ENCODE data around the gene ALPP.

DNA sequence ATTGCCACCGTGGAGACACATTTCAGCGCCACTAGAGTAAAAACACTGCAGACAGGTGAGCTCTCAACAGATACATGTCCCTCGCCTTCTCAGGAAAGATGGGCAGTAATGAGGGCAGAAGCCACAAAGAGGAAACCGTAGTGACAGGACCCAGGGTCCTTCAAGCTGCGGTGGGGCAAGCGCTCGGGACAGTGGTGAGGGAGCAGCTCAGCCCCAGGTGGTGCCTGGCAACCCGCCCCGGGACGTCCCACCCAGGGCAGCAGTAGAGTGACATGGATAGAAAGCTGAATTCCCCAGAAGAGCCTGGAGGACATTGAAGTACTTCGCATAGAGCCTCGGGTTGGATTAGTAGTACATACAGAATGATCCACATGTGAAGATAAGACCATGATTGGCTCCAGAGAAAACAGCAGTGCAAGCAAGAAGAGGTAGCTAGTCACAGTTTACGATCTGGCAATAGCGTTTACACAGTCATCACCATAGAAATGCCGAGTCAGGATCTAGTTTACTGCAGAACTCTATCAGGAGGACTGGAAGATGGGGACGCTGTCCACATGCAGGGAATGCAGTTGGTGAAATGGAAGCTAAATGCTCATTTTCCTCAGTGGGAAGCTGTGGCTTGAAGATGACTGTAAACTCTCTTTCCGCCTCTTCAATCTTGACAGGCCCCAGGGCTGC lies 37.4 kb upstream of the ALPP start:
- no peak for TF ChIP-seq EZH2 (IDR thresholded peaks at IDR 0.05; ENCODE audit: borderline replicate concordance, low read depth, low read length, severe bottlenecking)
- TF ChIP-seq POLR2A (IDR thresholded peaks at IDR 0.05; ENCODE audit: low read depth, low read length), result no peak
- no peak for TF ChIP-seq CTCF (IDR thresholded peaks at IDR 0.05; ENCODE audit: extremely low read depth in 1 of 2, insufficient read depth in 1 of 2, low read depth in 1 of 2, low read length in 2 of 2)
- TF ChIP-seq, protein P1, sequence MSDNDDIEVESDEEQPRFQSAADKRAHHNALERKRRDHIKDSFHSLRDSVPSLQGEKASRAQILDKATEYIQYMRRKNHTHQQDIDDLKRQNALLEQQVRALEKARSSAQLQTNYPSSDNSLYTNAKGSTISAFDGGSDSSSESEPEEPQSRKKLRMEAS (IDR thresholded peaks at IDR 0.05; ENCODE audit: insufficient read depth, insufficient read length), result no peak
